Testis (tissue), 3 donors: ENCODE measurements around the gene NELL1. TPM values are rescaled to one million over a fixed set of nuclear protein-coding genes. Genes with fewer than 3 reads are reported as not detected.

ENCODE experiments used
- DNase-seq: peaks from one replicate; pipeline ENCODE4 v3.0.0-alpha.2; 2019
- H3K27ac ChIP-seq, 2 donors: fragments of 200-600 bp; sonication (generic); one replicate each; pipeline ENCODE4 v1.5.1; 2019
- H3K27me3 ChIP-seq: fragments of 200-600 bp; sonication (generic); one replicate; pipeline ENCODE4 v1.5.1; 2019
- H3K36me3 ChIP-seq: fragments of 200-600 bp; sonication (generic); one replicate; pipeline ENCODE4 v1.5.1; 2017; ENCODE audit warnings: low read depth; ENCODE audit errors: missing control alignments
- H3K4me1 ChIP-seq: fragments of 200-600 bp; sonication (generic); one replicate; pipeline ENCODE4 v1.5.1; 2019
- H3K4me3 ChIP-seq, 2 donors: fragments of 200-600 bp; sonication (generic); one replicate each; pipeline ENCODE4 v1.5.1; 2017 to 2019
- H3K9me3 ChIP-seq: fragments of 200-600 bp; sonication (generic); one replicate; pipeline ENCODE4 v1.5.1; 2017
- CTCF ChIP-seq, 3 experiments: fragments of 450-650 bp in 2 of 3; fragments of 200-600 bp in 1 of 3; sonication (generic) in 1 of 3; IDR thresholded peaks; one replicate each; pipeline ENCODE4 v1.5.1; 2016 to 2019; ENCODE audit warnings: antibody characterized with exemption in 3 of 3, mild to moderate bottlenecking in 2 of 3, moderate library complexity in 1 of 3
- POLR2A ChIP-seq: fragments of 450-650 bp; IDR thresholded peaks from one replicate; pipeline ENCODE4 v1.6.1; 2017; ENCODE audit warnings: antibody characterized with exemption, mild to moderate bottlenecking, moderate library complexity
- WGBS, 2 donors: methylation state at CpG; one replicate each; pipeline ENCODE4 v1.1.5; 2018; 5-methylcytosine and 5-hydroxymethylcytosine counted together
- intact Hi-C: fragments of 100-400 bp; cut with DNase I; formaldehyde crosslinking; loops from one replicate; pipeline ENCODE4 v1.15.1; 2023; ENCODE audit warnings: low total_unique reads
- polyA plus RNA-seq: library from polyadenylated mRNA; stranded (reverse); fragments of 350-450 nt; fragmentation: Illumina TruSeq; extraction: RNeasy Lipid Tissue Mini Kit (QIAGEN cat#74804); gene quantifications from one replicate; pipeline ENCODE4 v1.2.3, GENCODE V29; 2014; ENCODE audit warnings: low read depth, low replicate concordance; ENCODE audit not compliant: insufficient read depth
- total RNA-seq, 2 donors: library from RNA; depleted of rRNA; stranded (reverse); fragments of >200 nt; gene quantifications; one replicate each; pipeline ENCODE4 v1.2.3, GENCODE V29; 2016

The NELL1 gene
- total and polyA plus RNA-seq, 3 donors from 2014 or later = 4.9 to 8.9 (median 7.0) TPM

- no peak for DNase-seq
- Histone ChIP-seq H3K36me3 (no peaks in the 10 kb centered on the region), H3K4me3 (no peak overlapping the region), H3K27ac (no peak overlapping the region), H3K4me1 (no peaks in the 10 kb centered on the region), H3K9me3 (no peaks in the 10 kb centered on the region), H3K27me3 (no peaks in the 10 kb centered on the region)
- intact Hi-C loops = no loop called here
- 82 to 89% methylated on average over 3 to 8 of the region's 8 CpGs for WGBS, 2 donors
- TF ChIP-seq POLR2A (no peak), CTCF (IDR thresholded peaks at IDR 0.05) (no peak)
These were observed 500.3 kb downstream of the NELL1 start for GRCh38 chr11:21169639-21170038.

GRCh38 chr11:21173476-21173875 lies 504.1 kb downstream of the NELL1 start:
- Histone ChIP-seq H3K27ac (no peak overlapping the region), H3K36me3 (no peaks in the 10 kb centered on the region), H3K4me3 (no peak overlapping the region), H3K4me1 (no peaks in the 10 kb centered on the region), H3K9me3 (no peaks in the 10 kb centered on the region), H3K27me3 (no peaks in the 10 kb centered on the region)
- intact Hi-C loops = no loop called here
- DNase-seq = no peak
- TF ChIP-seq POLR2A = no peak
- no peak for TF ChIP-seq CTCF (IDR thresholded peaks at IDR 0.05)

DNA sequence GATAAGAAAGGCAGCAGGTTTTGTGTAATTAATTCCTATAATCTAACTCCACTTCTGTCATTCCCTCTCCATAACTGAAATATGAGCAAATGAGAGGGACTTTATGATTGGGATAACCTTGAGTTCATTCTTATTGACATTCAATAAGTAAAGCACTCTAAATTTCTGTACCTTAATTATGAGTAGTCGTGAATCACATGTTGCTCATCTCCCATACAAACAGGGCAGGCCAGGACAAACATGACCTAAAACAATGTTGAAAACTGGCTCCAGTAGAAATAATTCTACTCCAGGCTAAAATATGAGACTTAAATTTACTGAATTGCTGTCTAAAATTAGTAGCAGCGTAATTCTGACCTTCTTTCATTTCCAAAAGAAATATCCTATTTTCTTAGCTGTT lies 505.4 kb downstream of the NELL1 start:
- Histone ChIP-seq H3K27ac (no peak overlapping the region), H3K4me3 (no peak overlapping the region), H3K36me3 (no peaks in the 10 kb centered on the region), H3K9me3 (no peaks in the 10 kb centered on the region), H3K27me3 (no peaks in the 10 kb centered on the region), H3K4me1 (no peaks in the 10 kb centered on the region)
- no peak for DNase-seq
- intact Hi-C loops = no loop called here
- TF ChIP-seq POLR2A (no peak), CTCF (IDR thresholded peaks at IDR 0.05) (no peak)
- WGBS, 2 donors = 48 to 57% methylated on average over 2 of the region's 2 CpGs

- Histone ChIP-seq H3K27ac (no peak overlapping the region), H3K36me3 (no peaks in the 10 kb centered on the region), H3K4me3 (no peak overlapping the region), H3K27me3 (no peaks in the 10 kb centered on the region), H3K4me1 (no peaks in the 10 kb centered on the region), H3K9me3 (no peaks in the 10 kb centered on the region)
- DNase-seq = no peak
- intact Hi-C loops = no loop called here
- TF ChIP-seq POLR2A (no peak), CTCF (IDR thresholded peaks at IDR 0.05) (no peak)
- WGBS, 2 donors = 86 to 91% methylated on average over 2 of the region's 2 CpGs
These were observed 508.0 kb downstream of the NELL1 start for GRCh38 chr11:21177379-21177778.

- H3K4me1 ChIP-seq = no peaks in the 10 kb centered on the region
- no peak overlapping the region for H3K27ac ChIP-seq
- WGBS, 2 donors = 86 to 100% methylated on average over 1 of the region's 1 CpG
- no peaks in the 10 kb centered on the region for H3K27me3 ChIP-seq
- H3K9me3 ChIP-seq = no peaks in the 10 kb centered on the region
- no peak overlapping the region for H3K4me3 ChIP-seq
- no peaks in the 10 kb centered on the region for H3K36me3 ChIP-seq
- TF ChIP-seq POLR2A (no peak), CTCF (IDR thresholded peaks at IDR 0.05) (no peak)
- intact Hi-C loops = no loop called here
- no peak for DNase-seq
These were observed 510.4 kb downstream of the NELL1 start for GRCh38 chr11:21179770-21180169.
